Activated naive CD4-positive, alpha-beta T cell treated with anti-CD3 and anti-CD28 coated beads, Interleukin-2, amount 50 U/mL, for 24 hours (primary cell): Measurements from ENCODE around the gene KRTAP4-12.

Experiments
- H3K27ac Mint-ChIP-seq: one replicate; pipeline ENCODE4 v1.8.0; 2021; ENCODE audit warnings: mild to moderate bottlenecking, mixed read lengths
- H3K27me3 Mint-ChIP-seq: one replicate; pipeline ENCODE4 v1.8.0; 2021; ENCODE audit warnings: mixed read lengths
- H3K36me3 Mint-ChIP-seq: one replicate; pipeline ENCODE4 v1.8.0; 2021; ENCODE audit warnings: mixed read lengths
- H3K4me1 Mint-ChIP-seq: one replicate; pipeline ENCODE4 v1.8.0; 2021; ENCODE audit warnings: mixed read lengths
- H3K4me3 Mint-ChIP-seq: one replicate; pipeline ENCODE4 v1.8.0; 2021; ENCODE audit warnings: mild to moderate bottlenecking, mixed read lengths
- H3K9me3 Mint-ChIP-seq: one replicate; pipeline ENCODE4 v1.8.0; 2021; ENCODE audit warnings: mixed read lengths

KRTAP4-12 gene

GRCh38 chr17:41076788-41077187 lies 47.2 kb downstream of the KRTAP4-12 start:
- H3K27ac Mint-ChIP-seq = no peak overlapping the region
- no peak overlapping the region for H3K4me3 Mint-ChIP-seq
- no peaks in the 10 kb centered on the region for H3K9me3 Mint-ChIP-seq
- H3K27me3 Mint-ChIP-seq = peaks cover 11% of the 10 kb centered on the region
- H3K4me1 Mint-ChIP-seq = no peaks in the 10 kb centered on the region
- H3K36me3 Mint-ChIP-seq = peaks cover 3% of the 10 kb centered on the region

- Mint-ChIP-seq H3K27ac (no peak overlapping the region), H3K4me3 (no peak overlapping the region), H3K9me3 (no peaks in the 10 kb centered on the region), H3K4me1 (no peaks in the 10 kb centered on the region), H3K27me3 (peaks cover 11% of the 10 kb centered on the region), H3K36me3 (peaks cover 3% of the 10 kb centered on the region)
Measured at GRCh38 chr17:41073676-41074075, 50.3 kb downstream of the KRTAP4-12 start.
